Heart left ventricle (tissue), 16 donors: ENCODE measurements around the gene KIF2A. TPM values are rescaled to one million over a fixed set of nuclear protein-coding genes. Genes with fewer than 3 reads are reported as not detected.

ENCODE experiments used
- ATAC-seq, 4 donors: fragments of 200-7000 bp; cut with Tn5 transposase; one replicate each; pipeline ENCODE4 v1.9.1; 2020 to 2022; ENCODE audit warnings: moderate library complexity in 4 of 4, mild to moderate bottlenecking in 3 of 4, moderate number of reproducible peaks in 1 of 4
- DNase-seq, 5 donors: peaks; one replicate each; pipeline ENCODE4 v3.0.0-alpha.2; 2020
- H3K27ac ChIP-seq, 12 donors: fragments of 200-600 bp; sonication (generic) in 4 of 12; one replicate each; pipeline versions ENCODE4 v1.5.0 to v1.8.0; 2016 to 2022; ENCODE audit warnings: mild to moderate bottlenecking in 2 of 12
- H3K27me3 ChIP-seq, 9 donors: fragments of 200-600 bp; sonication (generic) in 2 of 9; one replicate each; pipeline versions ENCODE4 v1.5.1 to v1.8.0; 2016 to 2022; ENCODE audit warnings: mild to moderate bottlenecking in 3 of 9
- H3K36me3 ChIP-seq, 9 donors: fragments of 200-600 bp; sonication (generic) in 2 of 9; one replicate each; pipeline versions ENCODE4 v1.5.0 to v1.8.0; 2018 to 2022; ENCODE audit warnings: mild to moderate bottlenecking in 2 of 9
- H3K4me1 ChIP-seq, 12 donors: fragments of 200-600 bp; sonication (generic) in 4 of 12; one replicate each; pipeline versions ENCODE4 v1.5.0 to v1.8.0; 2016 to 2022; ENCODE audit warnings: mild to moderate bottlenecking in 3 of 12
- H3K4me3 ChIP-seq, 12 donors: fragments of 200-600 bp; sonication (generic) in 4 of 12; one replicate each; pipeline versions ENCODE4 v1.5.0 to v1.8.0; 2017 to 2022; ENCODE audit warnings: mild to moderate bottlenecking in 9 of 12, moderate library complexity in 4 of 12
- H3K9me3 ChIP-seq, 12 donors: fragments of 200-600 bp; sonication (generic) in 4 of 12; one replicate each; pipeline versions ENCODE4 v1.5.0 to v1.8.0; 2016 to 2022; ENCODE audit warnings: mild to moderate bottlenecking in 1 of 12
- CTCF ChIP-seq, 12 donors: fragments of 200-600 bp; sonication (generic) in 4 of 12; IDR thresholded peaks; one replicate each; pipeline versions ENCODE4 v1.5.0 to v1.8.0; 2018 to 2022; ENCODE audit warnings: antibody characterized with exemption in 12 of 12, mild to moderate bottlenecking in 5 of 12
- POLR2A ChIP-seq, 2 donors: fragments of 450-650 bp; IDR thresholded peaks; one replicate each; pipeline ENCODE4 v1.6.1; 2017; ENCODE audit warnings: antibody characterized with exemption in 2 of 2, mild to moderate bottlenecking in 2 of 2, moderate library complexity in 2 of 2
- WGBS, 4 donors: extraction: QIAGEN DNeasy Blood & Tissue Kit in 2 of 4; methylation state at CpG; one replicate each; pipeline versions ENCODE4 v1.1.5 to v1.1.7; 2013 to 2018; 5-methylcytosine and 5-hydroxymethylcytosine counted together
- intact Hi-C, 10 donors: fragments of 100-400 bp; cut with DNase I; formaldehyde crosslinking; loops; one replicate each; pipeline versions ENCODE4 v1.11.1 to v1.14.2; 2022
- polyA plus RNA-seq, 2 donors: library from polyadenylated mRNA; stranded (reverse); fragments of 200-250 nt; gene quantifications; one replicate each; pipeline ENCODE4 v1.2.3, GENCODE V29; 2013
- total RNA-seq, 9 donors: library from RNA; depleted of rRNA in 2 of 9; stranded (reverse); fragments of >200 nt in 2 of 9; fragmentation: NEBNext Ultra II Directional in 3 of 9; extraction: Animal tissue kit (Norgen Biotek cat#: 25700) in 3 of 9; gene quantifications; one replicate each; pipeline versions ENCODE4 v1.1.0 to v1.2.4, GENCODE V29; 2016 to 2023
- donor health status: ischemic (EF 13 %, LVEDD 7.1; RV severe dilation, severe dysfunction).
- donor health status: healthy with polysubstance abuse.
- donor health status: DM: no; HTN: yes; CAD: no.
- donor health status: DM: no; HTN: no; CAD: no.
- donor health status: ischemic (EF 25% LVEDD 6.9; RV normal size, moderate dysfunction).
- donor health status: ischemic (EF 25% LVEDD 5.7; RV mildly dilated, moderate dysfunction).
- donor health status: healthy.
- donor health status: DM: yes; HTN: yes; CAD: no.
- donor health status: ischemic (EF 35%, LVEDD 5.7; RV mildly dilated, moderate dysfunction).
- donor health status: nonischemic (EF 11% LVEDD 7.7; RV severe dilation, severe dysfunction).
- donor health status: DM: yes; HTN: yes; CAD: no.
- donor health status: PGD.
- donor health status: ischemic (EF 29% LVEDD 5.4; RV normal size, mild dysfunction).
- donor health status: nonischemic (EF 23%, LVEDD 6.1; RV moderate dilation, normal function).

KIF2A gene
- total and polyA plus RNA-seq, 11 donors = 1.5 to 18.8 (median 10.7) TPM

GRCh38 chr5:62312036-62312435 lies 6.0 kb downstream of the KIF2A start:
- peaks cover 0 to 57% (median 14%) of the 10 kb centered on the region in 12 donors for H3K4me1 ChIP-seq
- H3K9me3 ChIP-seq = no peaks in the 10 kb centered on the region
- no peak for TF ChIP-seq CTCF (IDR thresholded peaks at IDR 0.05)
- no peak for TF ChIP-seq POLR2A (IDR thresholded peaks at IDR 0.05)
- H3K36me3 ChIP-seq = no peaks in the 10 kb centered on the region
- 81 to 95% (median 86%) methylated on average over 1 of the region's 1 CpG for WGBS, 4 donors
- H3K27me3 ChIP-seq = no peaks in the 10 kb centered on the region
- intact Hi-C loops = loop anchor here in 1 of 10 donors (10.0 kb wide), 1 partner anchor 83 kb away; no protein-coding TSS in a partner anchor
- ATAC-seq (no peak), DNase-seq (no peak)
- no peak overlapping the region for H3K4me3 ChIP-seq
- H3K27ac ChIP-seq = no peak overlapping the region

GRCh38 chr5:62312674-62313073 lies 6.7 kb downstream of the KIF2A start:
- 59 to 69% (median 66%) methylated on average over 1 of the region's 1 CpG for WGBS, 4 donors
- DNase-seq (no peak), ATAC-seq (no peak)
- Histone ChIP-seq H3K27me3 (no peaks in the 10 kb centered on the region), H3K36me3 (no peaks in the 10 kb centered on the region), H3K9me3 (no peaks in the 10 kb centered on the region), H3K4me1 (peaks cover 0 to 51% (median 10%) of the 10 kb centered on the region in 12 donors), H3K4me3 (no peak overlapping the region), H3K27ac (no peak overlapping the region)
- intact Hi-C loops = loop anchor here in 1 of 10 donors (10.0 kb wide), 1 partner anchor 82 kb away; no protein-coding TSS in a partner anchor
- TF ChIP-seq POLR2A (IDR thresholded peaks at IDR 0.05) (no peak), CTCF (IDR thresholded peaks at IDR 0.05) (no peak)

- Histone ChIP-seq H3K27me3 (no peaks in the 10 kb centered on the region), H3K4me1 (peaks cover 0 to 42% (median 8%) of the 10 kb centered on the region in 12 donors), H3K36me3 (no peaks in the 10 kb centered on the region), H3K4me3 (no peak overlapping the region), H3K9me3 (no peaks in the 10 kb centered on the region), H3K27ac (no peak overlapping the region)
- WGBS, 4 donors = 90 to 100% (median 98%) methylated on average over 2 of the region's 2 CpGs
- intact Hi-C loops = loop anchor here in 1 of 10 donors (10.0 kb wide), 1 partner anchor 80 kb away; no protein-coding TSS in a partner anchor
- TF ChIP-seq CTCF (IDR thresholded peaks at IDR 0.05) (no peak), POLR2A (IDR thresholded peaks at IDR 0.05) (no peak)
- ATAC-seq (no peak), DNase-seq (no peak)
Measured at GRCh38 chr5:62314213-62314830, 8.3 kb downstream of the KIF2A start.

GRCh38 chr5:62315376-62316175 lies 9.6 kb downstream of the KIF2A start:
- intact Hi-C loops = loop anchor here in 1 of 10 donors (10.0 kb wide), 1 partner anchor 79 kb away; no protein-coding TSS in a partner anchor
- no peak overlapping the region for H3K4me3 ChIP-seq
- 81 to 88% (median 85%) methylated on average over 2 of the region's 2 CpGs for WGBS, 4 donors

More at GRCh38 chr5:62315376-62316175, 9.6 kb downstream of the KIF2A start:
- ATAC-seq (no peak), DNase-seq (no peak)
- peaks cover 0 to 32% (median 7%) of the 10 kb centered on the region in 12 donors for H3K4me1 ChIP-seq
- TF ChIP-seq POLR2A (IDR thresholded peaks at IDR 0.05) (no peak), CTCF (IDR thresholded peaks at IDR 0.05) (no peak)
- no peak overlapping the region for H3K27ac ChIP-seq
- H3K27me3 ChIP-seq = no peaks in the 10 kb centered on the region
- H3K36me3 ChIP-seq = no peaks in the 10 kb centered on the region
- H3K9me3 ChIP-seq = no peaks in the 10 kb centered on the region
